ENCODE results near the gene REST. TPM values are rescaled to one million over a fixed set of nuclear protein-coding genes. Genes with fewer than 3 reads are reported as not detected.

REST gene
- total RNA-seq, 1 donor from 2014 or later, result 86.8 TPM

- H3K4me1 Mint-ChIP-seq, result no peaks in the 10 kb centered on the region
Measured at GRCh38 chr4:56958111-56958517, 50.4 kb downstream of the REST start.

GRCh38 chr4:56959100-56959499, 51.4 kb downstream of the REST start:
- Mint-ChIP-seq H3K4me3 (no peak overlapping the region), H3K36me3 (peaks cover 14% of the 10 kb centered on the region), H3K9me3 (no peaks in the 10 kb centered on the region), H3K4me1 (no peaks in the 10 kb centered on the region), H3K27me3 (ENCODE audit: low read depth) (no peaks in the 10 kb centered on the region), H3K27ac (no peak overlapping the region)
- no peak for TF ChIP-seq CTCF (IDR thresholded peaks at IDR 0.05; ENCODE audit: unreplicated experiment)
- no peak for DNase-seq (ENCODE audit: low spot score in 2 of 2, unreplicated experiment in 2 of 2)

More at GRCh38 chr4:56958111-56958517, 50.4 kb downstream of the REST start:
- no peaks in the 10 kb centered on the region for H3K9me3 Mint-ChIP-seq
- H3K27ac Mint-ChIP-seq, result peak overlapping the region; percentile 4
- H3K4me3 Mint-ChIP-seq, result no peak overlapping the region
- H3K36me3 Mint-ChIP-seq, result peaks cover 11% of the 10 kb centered on the region
- H3K27me3 Mint-ChIP-seq (ENCODE audit: low read depth), result no peaks in the 10 kb centered on the region
- TF ChIP-seq CTCF (IDR thresholded peaks at IDR 0.05; ENCODE audit: unreplicated experiment), result no peak
- no peak for DNase-seq (ENCODE audit: low spot score in 2 of 2, unreplicated experiment in 2 of 2)

- Mint-ChIP-seq H3K27me3 (ENCODE audit: low read depth) (no peaks in the 10 kb centered on the region), H3K4me3 (no peak overlapping the region), H3K4me1 (no peaks in the 10 kb centered on the region), H3K27ac (no peak overlapping the region), H3K36me3 (peaks cover 27% of the 10 kb centered on the region), H3K9me3 (no peaks in the 10 kb centered on the region)
- DNase-seq (ENCODE audit: low spot score in 2 of 2, unreplicated experiment in 2 of 2), result no peak
- TF ChIP-seq CTCF (IDR thresholded peaks at IDR 0.05; ENCODE audit: unreplicated experiment), result no peak
Measured at GRCh38 chr4:56961107-56961500, 53.4 kb downstream of the REST start.

- peaks cover 13% of the 10 kb centered on the region for H3K4me1 Mint-ChIP-seq
Measured at GRCh38 chr4:56971383-56971782, 63.7 kb downstream of the REST start.

GRCh38 chr4:56972389-56972788, 64.7 kb downstream of the REST start:
- Mint-ChIP-seq H3K36me3 (peaks cover 44% of the 10 kb centered on the region), H3K27me3 (ENCODE audit: low read depth) (no peaks in the 10 kb centered on the region), H3K27ac (no peak overlapping the region), H3K9me3 (peaks cover 19% of the 10 kb centered on the region), H3K4me3 (no peak overlapping the region), H3K4me1 (peaks cover 17% of the 10 kb centered on the region)
- no peak for DNase-seq (ENCODE audit: low spot score in 2 of 2, unreplicated experiment in 2 of 2)
- no peak for TF ChIP-seq CTCF (IDR thresholded peaks at IDR 0.05; ENCODE audit: unreplicated experiment)

More at GRCh38 chr4:56971383-56971782, 63.7 kb downstream of the REST start:
- Mint-ChIP-seq H3K27ac (no peak overlapping the region), H3K4me3 (no peak overlapping the region), H3K9me3 (peaks cover 19% of the 10 kb centered on the region), H3K27me3 (ENCODE audit: low read depth) (no peaks in the 10 kb centered on the region), H3K36me3 (peaks cover 49% of the 10 kb centered on the region)
- DNase-seq (ENCODE audit: low spot score in 2 of 2, unreplicated experiment in 2 of 2), result no peak
- TF ChIP-seq CTCF (IDR thresholded peaks at IDR 0.05; ENCODE audit: unreplicated experiment), result no peak

GRCh38 chr4:56972809-56973208, 65.1 kb downstream of the REST start:
- peaks cover 20% of the 10 kb centered on the region for H3K4me1 Mint-ChIP-seq
- no peak for TF ChIP-seq CTCF (IDR thresholded peaks at IDR 0.05; ENCODE audit: unreplicated experiment)
- no peak overlapping the region for H3K4me3 Mint-ChIP-seq
- no peak for DNase-seq (ENCODE audit: low spot score in 2 of 2, unreplicated experiment in 2 of 2)
- no peaks in the 10 kb centered on the region for H3K27me3 Mint-ChIP-seq (ENCODE audit: low read depth)
- no peak overlapping the region for H3K27ac Mint-ChIP-seq
- H3K9me3 Mint-ChIP-seq, result peaks cover 19% of the 10 kb centered on the region
- H3K36me3 Mint-ChIP-seq, result peaks cover 42% of the 10 kb centered on the region

Measured in mesothelial cell of epicardium (in vitro differentiated cells).